Lower leg skin (tissue), 3 donors: ENCODE measurements around the gene IRX6.

Source experiments
- POLR2A ChIP-seq, 2 donors: fragments of 450-650 bp; IDR thresholded peaks; one replicate each; pipeline ENCODE4 v1.6.1; 2016 to 2017; ENCODE audit warnings: antibody characterized with exemption in 2 of 2, mild to moderate bottlenecking in 1 of 2, moderate library complexity in 1 of 2
- TF ChIP-seq, protein P1 (sequence below), 3 donors: fragments of 450-650 bp; IDR thresholded peaks; one replicate each; pipeline ENCODE4 v1.5.1; 2016; ENCODE audit warnings: antibody characterized with exemption in 3 of 3, mild to moderate bottlenecking in 3 of 3, moderate library complexity in 2 of 3

- TF ChIP-seq, protein P1, sequence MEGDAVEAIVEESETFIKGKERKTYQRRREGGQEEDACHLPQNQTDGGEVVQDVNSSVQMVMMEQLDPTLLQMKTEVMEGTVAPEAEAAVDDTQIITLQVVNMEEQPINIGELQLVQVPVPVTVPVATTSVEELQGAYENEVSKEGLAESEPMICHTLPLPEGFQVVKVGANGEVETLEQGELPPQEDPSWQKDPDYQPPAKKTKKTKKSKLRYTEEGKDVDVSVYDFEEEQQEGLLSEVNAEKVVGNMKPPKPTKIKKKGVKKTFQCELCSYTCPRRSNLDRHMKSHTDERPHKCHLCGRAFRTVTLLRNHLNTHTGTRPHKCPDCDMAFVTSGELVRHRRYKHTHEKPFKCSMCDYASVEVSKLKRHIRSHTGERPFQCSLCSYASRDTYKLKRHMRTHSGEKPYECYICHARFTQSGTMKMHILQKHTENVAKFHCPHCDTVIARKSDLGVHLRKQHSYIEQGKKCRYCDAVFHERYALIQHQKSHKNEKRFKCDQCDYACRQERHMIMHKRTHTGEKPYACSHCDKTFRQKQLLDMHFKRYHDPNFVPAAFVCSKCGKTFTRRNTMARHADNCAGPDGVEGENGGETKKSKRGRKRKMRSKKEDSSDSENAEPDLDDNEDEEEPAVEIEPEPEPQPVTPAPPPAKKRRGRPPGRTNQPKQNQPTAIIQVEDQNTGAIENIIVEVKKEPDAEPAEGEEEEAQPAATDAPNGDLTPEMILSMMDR (IDR thresholded peaks at IDR 0.05): no peak
- no peak for TF ChIP-seq POLR2A (IDR thresholded peaks at IDR 0.05)
Observed at GRCh38 chr16:55364811-55365210, 40.8 kb downstream of the IRX6 start.
